PFSK-1 (cell line): ENCODE data around the gene DLGAP1.

Experiments used
- FOXP2 ChIP-seq: optimal IDR thresholded peaks from 2 replicates; pipeline ENCODE3; 2011; ENCODE audit warnings: borderline replicate concordance, control low read depth, inconsistent platforms; ENCODE audit not compliant: insufficient read depth; ENCODE audit errors: extremely low read length, extremely low read depth
- POLR2AphosphoS5 ChIP-seq: IDR thresholded peaks from 2 replicates; pipeline ENCODE4 v1.6.1; 2012; ENCODE audit warnings: low read depth, mild to moderate bottlenecking, control low read depth, low read length, moderate library complexity
- REST ChIP-seq, 2 experiments: IDR thresholded peaks; 2 replicates each; pipeline versions ENCODE4 v1.6.1 to v1.8.0; 2011 to 2012; ENCODE audit warnings: low read depth in 2 of 2, low read length in 2 of 2, control low read depth in 1 of 2, inconsistent platforms in 1 of 2, mild to moderate bottlenecking in 1 of 2, moderate library complexity in 1 of 2; ENCODE audit not compliant: insufficient read depth in 1 of 2
- SIN3A ChIP-seq: IDR thresholded peaks from 2 replicates; pipeline ENCODE4 v1.6.1; 2012; ENCODE audit warnings: mild to moderate bottlenecking, low read length, moderate library complexity, borderline replicate concordance; ENCODE audit not compliant: insufficient read depth
- TAF1 ChIP-seq: IDR thresholded peaks from 2 replicates; pipeline ENCODE4 v1.6.1; 2012; ENCODE audit warnings: low read length, control low read depth, borderline replicate concordance; ENCODE audit not compliant: insufficient read depth

- no peak for TF ChIP-seq POLR2AphosphoS5
- no peak for TF ChIP-seq REST (IDR thresholded peaks at IDR 0.05; ENCODE audit: insufficient read depth in 1 of 2, low read depth in 2 of 2, low read length in 2 of 2)
- no peak for TF ChIP-seq TAF1
- TF ChIP-seq SIN3A = no peak
- TF ChIP-seq FOXP2 = no peak
Measured at GRCh38 chr18:3998698-3999333, 456.3 kb downstream of the DLGAP1 start.
